ENCODE results near the gene ADAM10. TPM values are rescaled to one million over a fixed set of nuclear protein-coding genes. Genes with fewer than 3 reads are reported as not detected.
A peak's percentile ranks its signal among the peaks of the same experiment; 100 is the strongest.

Gene ADAM10
- total and polyA plus RNA-seq, 11 donors: 8.4 to 128 (median 67.0) TPM

- no peak for DNase-seq
- ATAC-seq: peak in 1 of 4 donors; percentile 29
- TF ChIP-seq POLR2A (IDR thresholded peaks at IDR 0.05): no peak
- TF ChIP-seq CTCF (IDR thresholded peaks at IDR 0.05): no peak
- no peaks in the 10 kb centered on the region for H3K27me3 ChIP-seq
- WGBS, 4 donors: 50 to 82% (median 65%) methylated on average over 1 of the region's 1 CpG
- H3K9me3 ChIP-seq: no peaks in the 10 kb centered on the region
- H3K4me1 ChIP-seq: peaks cover 3 to 97% (median 62%) of the 10 kb centered on the region in 12 donors
- peak overlapping the region in 1 of 12 donors; percentile 75 for H3K27ac ChIP-seq
- no peak overlapping the region for H3K4me3 ChIP-seq
- no peaks in the 10 kb centered on the region for H3K36me3 ChIP-seq
- intact Hi-C loops (cut with DNase I): loop anchor here in 2 of 10 donors (10.0 kb wide), 2 partner anchors 53 to 213 kb away; no protein-coding TSS in a partner anchor
These were observed 11.3 kb downstream of the ADAM10 start for GRCh38 chr15:58738046-58738707.

GRCh38 chr15:58737298-58737697 lies 12.2 kb downstream of the ADAM10 start:
- ATAC-seq: no peak
- peaks cover 3 to 97% (median 62%) of the 10 kb centered on the region in 12 donors for H3K4me1 ChIP-seq
- intact Hi-C loops (cut with DNase I): loop anchor here in 2 of 10 donors (10.0 kb wide), 2 partner anchors 52 to 212 kb away; no protein-coding TSS in a partner anchor
- H3K9me3 ChIP-seq: no peaks in the 10 kb centered on the region
- WGBS, 4 donors: 78 to 88% (median 83%) methylated on average over 3 of the region's 3 CpGs
- no peak for DNase-seq
- no peaks in the 10 kb centered on the region for H3K27me3 ChIP-seq
- no peak overlapping the region for H3K4me3 ChIP-seq
- peak overlapping the region in 1 of 12 donors; percentile 75 for H3K27ac ChIP-seq
- TF ChIP-seq POLR2A (IDR thresholded peaks at IDR 0.05) (no peak), CTCF (IDR thresholded peaks at IDR 0.05) (no peak)
- H3K36me3 ChIP-seq: no peaks in the 10 kb centered on the region

GRCh38 chr15:58736018-58736643 lies 13.4 kb downstream of the ADAM10 start:
- intact Hi-C loops (cut with DNase I): loop anchor here in 2 of 10 donors (10.0 kb wide), 2 partner anchors 51 to 211 kb away; no protein-coding TSS in a partner anchor
- TF ChIP-seq CTCF (IDR thresholded peaks at IDR 0.05) (no peak), POLR2A (IDR thresholded peaks at IDR 0.05) (no peak)
- Histone ChIP-seq H3K27ac (peak overlapping the region in 1 of 12 donors; percentile 1), H3K4me3 (no peak overlapping the region), H3K36me3 (no peaks in the 10 kb centered on the region), H3K4me1 (peaks cover 3 to 97% (median 62%) of the 10 kb centered on the region in 12 donors), H3K9me3 (no peaks in the 10 kb centered on the region), H3K27me3 (no peaks in the 10 kb centered on the region)
- DNase-seq (no peak), ATAC-seq (no peak)
- WGBS, 4 donors: 64 to 67% (median 65%) methylated on average over 2 of the region's 2 CpGs

GRCh38 chr15:58734859-58735258 lies 14.6 kb downstream of the ADAM10 start:
- intact Hi-C loops (cut with DNase I): loop anchor here in 2 of 10 donors (5.0 to 10.0 kb wide), 3 partner anchors 38 to 210 kb away; no protein-coding TSS in a partner anchor
- no peak overlapping the region for H3K27ac ChIP-seq
- H3K4me3 ChIP-seq: no peak overlapping the region
- H3K27me3 ChIP-seq: no peaks in the 10 kb centered on the region
- DNase-seq (no peak), ATAC-seq (no peak)
- 25 to 36% (median 32%) methylated on average over 2 of the region's 2 CpGs for WGBS, 4 donors
- no peaks in the 10 kb centered on the region for H3K9me3 ChIP-seq
- H3K36me3 ChIP-seq: no peaks in the 10 kb centered on the region
- TF ChIP-seq CTCF (IDR thresholded peaks at IDR 0.05) (no peak), POLR2A (IDR thresholded peaks at IDR 0.05) (no peak)
- H3K4me1 ChIP-seq: peaks cover 3 to 96% (median 56%) of the 10 kb centered on the region in 12 donors
